Astrocyte (in vitro differentiated cells and primary cell): ENCODE results near the gene TUBA8. TPM values are rescaled to one million over a fixed set of nuclear protein-coding genes. Genes with fewer than 3 reads are reported as not detected.
"Not testable (repeated sequence)": the region's sequence is repeated elsewhere in the genome, so short reads cannot be mapped to it uniquely, and the experiment has no call there.

Experiments
- DNase-seq: peaks from one replicate; pipeline ENCODE4 v3.0.0-alpha.2; 2010; ENCODE audit warnings: low read depth
- FAIRE-seq: peaks from 2 replicates; lab custom pipeline; 2011; peaks lifted over from hg19 to GRCh38; lab: Jason Lieb, UNC
- H2AFZ ChIP-seq: 2 replicates; pipeline ENCODE4 v1.6.0; 2012; ENCODE audit warnings: low read depth, low read length, inconsistent platforms
- H3K27ac ChIP-seq: 2 replicates; pipeline ENCODE4 v1.5.1; 2011; ENCODE audit warnings: low read depth, low read length, inconsistent platforms
- H3K27me3 ChIP-seq: 2 replicates; pipeline ENCODE4 v1.6.0; 2011; ENCODE audit warnings: low read length, inconsistent platforms; ENCODE audit not compliant: insufficient read depth
- H3K36me3 ChIP-seq: 2 replicates; pipeline ENCODE4 v1.5.1; 2011; ENCODE audit warnings: low read length, inconsistent platforms; ENCODE audit not compliant: insufficient read depth
- H3K4me1 ChIP-seq: 2 replicates; pipeline ENCODE4 v1.5.1; 2011; ENCODE audit warnings: low read length, inconsistent platforms; ENCODE audit not compliant: insufficient read depth
- H3K4me2 ChIP-seq: 2 replicates; pipeline ENCODE4 v1.6.0; 2012; ENCODE audit warnings: low read length, inconsistent platforms
- H3K4me3 ChIP-seq: 2 replicates; pipeline ENCODE4 v1.5.1; 2011; ENCODE audit warnings: low read depth, mild to moderate bottlenecking, low read length, inconsistent platforms; ENCODE audit not compliant: insufficient read depth
- H3K79me2 ChIP-seq: 2 replicates; pipeline ENCODE4 v1.6.0; 2012; ENCODE audit warnings: mild to moderate bottlenecking, low read length, inconsistent platforms; ENCODE audit not compliant: insufficient read depth
- H3K9ac ChIP-seq: 2 replicates; pipeline ENCODE4 v1.6.0; 2012; ENCODE audit warnings: mild to moderate bottlenecking, low read length, inconsistent platforms
- H3K9me3 ChIP-seq: 2 replicates; pipeline ENCODE4 v1.5.1; 2012; ENCODE audit warnings: low read depth, mild to moderate bottlenecking, low read length, inconsistent platforms; ENCODE audit not compliant: insufficient read depth
- H4K20me1 ChIP-seq: 2 replicates; pipeline ENCODE4 v1.6.0; 2012; ENCODE audit warnings: low read length, inconsistent platforms; ENCODE audit not compliant: insufficient read depth
- H3K27ac Mint-ChIP-seq: one replicate; pipeline ENCODE4 v1.8.0; 2021; ENCODE audit warnings: mild to moderate bottlenecking, mixed read lengths; ENCODE audit not compliant: unreplicated experiment
- H3K27me3 Mint-ChIP-seq: one replicate; pipeline ENCODE4 v1.8.0; 2021; ENCODE audit warnings: low read depth, mixed read lengths; ENCODE audit not compliant: unreplicated experiment
- H3K36me3 Mint-ChIP-seq: one replicate; pipeline ENCODE4 v1.8.0; 2021; ENCODE audit warnings: low read depth, mixed read lengths; ENCODE audit not compliant: unreplicated experiment
- H3K4me1 Mint-ChIP-seq: one replicate; pipeline ENCODE4 v1.8.0; 2021; ENCODE audit warnings: low read depth, mixed read lengths; ENCODE audit not compliant: unreplicated experiment
- H3K4me3 Mint-ChIP-seq: one replicate; pipeline ENCODE4 v1.8.0; 2021; ENCODE audit warnings: mild to moderate bottlenecking, moderate library complexity, mixed read lengths; ENCODE audit not compliant: unreplicated experiment
- H3K9me3 Mint-ChIP-seq: one replicate; pipeline ENCODE4 v1.8.0; 2021; ENCODE audit warnings: mild to moderate bottlenecking, mixed read lengths; ENCODE audit not compliant: unreplicated experiment
- EZH2 ChIP-seq: IDR thresholded peaks from 2 replicates; pipeline ENCODE4 v1.6.1; 2012; ENCODE audit warnings: mild to moderate bottlenecking, low read length, inconsistent platforms; ENCODE audit not compliant: insufficient read depth
- total RNA-seq: library from RNA; stranded (reverse); gene quantifications from 2 replicates; pipeline ENCODE4 v1.2.1, GENCODE V29; 2021
- TF ChIP-seq, protein P1 (sequence below): IDR thresholded peaks from 2 replicates; pipeline ENCODE4 v1.5.1; 2011; ENCODE audit warnings: low read depth, mild to moderate bottlenecking, inconsistent platforms, low read length, moderate library complexity; ENCODE audit not compliant: insufficient read depth

The TUBA8 gene
- total RNA-seq, 1 donor from 2014 or later: 0.79 TPM

DNA sequence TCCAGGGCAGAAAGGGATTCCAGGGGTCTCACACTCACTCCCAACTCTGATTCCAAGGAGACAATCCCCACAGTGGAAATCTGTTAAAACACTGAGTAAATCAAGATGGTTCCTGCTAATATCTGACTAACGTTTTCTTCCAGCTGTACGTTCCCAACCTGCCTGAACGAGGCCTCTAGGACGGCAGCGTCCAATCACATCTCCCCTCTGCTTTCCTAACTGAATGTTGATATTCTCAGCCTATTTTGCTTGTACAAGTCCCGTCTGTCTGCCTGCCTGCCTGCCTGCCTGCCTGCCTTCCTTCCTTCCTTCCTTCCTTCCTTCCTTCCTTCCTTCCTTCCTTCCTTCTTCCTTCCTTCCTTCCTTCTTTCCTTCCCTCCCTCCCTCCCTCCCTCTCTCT is 46.9 kb upstream of the TUBA8 start:
- H3K4me1 Mint-ChIP-seq: peaks cover 45% of the 10 kb centered on the region
- H3K9me3 Mint-ChIP-seq, H3K27ac ChIP-seq, DNase-seq, H3K9me3 ChIP-seq, H3K27me3 Mint-ChIP-seq, H3K4me3 ChIP-seq, H3K9ac ChIP-seq, FAIRE-seq, H3K36me3 Mint-ChIP-seq, H3K27ac Mint-ChIP-seq, H3K4me2 ChIP-seq, H4K20me1 ChIP-seq, H3K36me3 ChIP-seq, H3K4me3 Mint-ChIP-seq, H2AFZ ChIP-seq, H3K79me2 ChIP-seq, H3K27me3 ChIP-seq: not testable (repeated sequence)
- H3K4me1 ChIP-seq: peaks cover 30% of the 10 kb centered on the region

DNA sequence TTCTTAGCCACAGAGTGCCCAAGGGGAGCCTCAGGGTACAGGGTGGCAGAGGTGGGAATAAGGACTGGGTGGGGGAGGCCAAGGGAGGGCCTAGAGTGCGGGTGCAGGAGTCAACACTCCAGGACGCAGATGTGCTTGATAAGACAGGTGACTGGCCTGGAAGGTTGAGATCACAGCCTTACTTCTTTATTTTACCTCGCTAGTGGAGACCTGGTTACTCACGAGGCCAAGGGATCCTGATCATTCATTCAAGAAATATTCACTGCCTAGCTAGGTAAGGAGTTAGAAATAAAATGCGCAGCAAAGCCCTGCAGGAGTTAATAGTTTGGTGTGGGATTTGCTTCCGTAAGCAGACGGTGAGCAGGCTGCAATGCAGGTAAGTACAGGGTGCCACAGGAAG is 46.0 kb upstream of the TUBA8 start:
- H3K9me3 ChIP-seq: no peaks in the 10 kb centered on the region
- Mint-ChIP-seq H3K36me3 (peaks cover 3% of the 10 kb centered on the region), H3K27me3 (peaks cover 5% of the 10 kb centered on the region), H3K4me3 (no peak overlapping the region), H3K27ac (no peak overlapping the region), H3K4me1 (peaks cover 49% of the 10 kb centered on the region), H3K9me3 (no peaks in the 10 kb centered on the region)
- H3K9ac ChIP-seq: no peak overlapping the region
- H3K36me3 ChIP-seq: no peaks in the 10 kb centered on the region
- peaks cover 30% of the 10 kb centered on the region for H3K4me1 ChIP-seq
- H3K4me2 ChIP-seq: no peak overlapping the region
- no peak for TF ChIP-seq EZH2
- TF ChIP-seq, protein P1, sequence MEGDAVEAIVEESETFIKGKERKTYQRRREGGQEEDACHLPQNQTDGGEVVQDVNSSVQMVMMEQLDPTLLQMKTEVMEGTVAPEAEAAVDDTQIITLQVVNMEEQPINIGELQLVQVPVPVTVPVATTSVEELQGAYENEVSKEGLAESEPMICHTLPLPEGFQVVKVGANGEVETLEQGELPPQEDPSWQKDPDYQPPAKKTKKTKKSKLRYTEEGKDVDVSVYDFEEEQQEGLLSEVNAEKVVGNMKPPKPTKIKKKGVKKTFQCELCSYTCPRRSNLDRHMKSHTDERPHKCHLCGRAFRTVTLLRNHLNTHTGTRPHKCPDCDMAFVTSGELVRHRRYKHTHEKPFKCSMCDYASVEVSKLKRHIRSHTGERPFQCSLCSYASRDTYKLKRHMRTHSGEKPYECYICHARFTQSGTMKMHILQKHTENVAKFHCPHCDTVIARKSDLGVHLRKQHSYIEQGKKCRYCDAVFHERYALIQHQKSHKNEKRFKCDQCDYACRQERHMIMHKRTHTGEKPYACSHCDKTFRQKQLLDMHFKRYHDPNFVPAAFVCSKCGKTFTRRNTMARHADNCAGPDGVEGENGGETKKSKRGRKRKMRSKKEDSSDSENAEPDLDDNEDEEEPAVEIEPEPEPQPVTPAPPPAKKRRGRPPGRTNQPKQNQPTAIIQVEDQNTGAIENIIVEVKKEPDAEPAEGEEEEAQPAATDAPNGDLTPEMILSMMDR: no peak
- no peaks in the 10 kb centered on the region for H3K79me2 ChIP-seq
- no peaks in the 10 kb centered on the region for H4K20me1 ChIP-seq
- DNase-seq (no peak), FAIRE-seq (no peak)
- H2AFZ ChIP-seq: no peak overlapping the region
- no peak overlapping the region for H3K4me3 ChIP-seq
- no peak overlapping the region for H3K27ac ChIP-seq
- no peaks in the 10 kb centered on the region for H3K27me3 ChIP-seq

DNA sequence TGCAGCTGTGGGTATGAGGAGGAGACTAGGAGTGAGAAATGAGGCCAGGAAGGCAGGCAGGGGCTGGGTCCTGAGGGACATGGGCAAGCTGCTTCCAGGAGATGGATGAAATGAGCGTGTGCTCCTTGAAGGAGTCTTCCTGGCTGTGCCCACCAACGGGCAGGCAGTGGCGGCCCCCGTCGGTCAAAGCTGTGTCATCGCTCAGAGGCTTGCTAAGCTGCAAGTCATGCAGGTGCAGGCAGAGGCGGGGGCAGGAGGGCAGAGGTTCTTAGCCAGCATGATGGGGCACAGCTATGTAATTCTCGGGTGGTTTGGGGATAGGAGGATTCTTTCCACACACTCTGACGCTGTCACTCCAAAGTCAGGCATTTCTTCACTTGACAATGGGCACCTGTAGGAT is 45.4 kb upstream of the TUBA8 start:
- H3K79me2 ChIP-seq: no peaks in the 10 kb centered on the region
- Mint-ChIP-seq H3K9me3 (no peaks in the 10 kb centered on the region), H3K27ac (no peak overlapping the region), H3K27me3 (peaks cover 5% of the 10 kb centered on the region), H3K4me3 (no peak overlapping the region), H3K4me1 (peaks cover 46% of the 10 kb centered on the region), H3K36me3 (peaks cover 3% of the 10 kb centered on the region)
- H3K9me3 ChIP-seq: no peaks in the 10 kb centered on the region
- H3K27me3 ChIP-seq: no peaks in the 10 kb centered on the region
- no peaks in the 10 kb centered on the region for H4K20me1 ChIP-seq
- H3K4me1 ChIP-seq: peaks cover 30% of the 10 kb centered on the region
- H3K9ac ChIP-seq: no peak overlapping the region
- H3K36me3 ChIP-seq: no peaks in the 10 kb centered on the region
- no peak overlapping the region for H3K4me2 ChIP-seq
- no peak overlapping the region for H3K4me3 ChIP-seq
- H3K27ac ChIP-seq: no peak overlapping the region
- TF ChIP-seq, protein P1: no peak
- TF ChIP-seq EZH2: no peak
- H2AFZ ChIP-seq: no peak overlapping the region
- no peak for DNase-seq
- FAIRE-seq: no peak
